DMS 273 (cell line): ENCODE data around the gene COLEC12.
"Not testable (repeated sequence)": the region's sequence is repeated elsewhere in the genome, so short reads cannot be mapped to it uniquely, and the experiment has no call there.

Experiments used
- DNase-seq: peaks from one replicate; lab custom pipeline; 2025; ENCODE audit not compliant: unreplicated experiment; lab: John Stamatoyannopoulos, UW

The COLEC12 gene

GRCh38 chr18:332007-332406 is 168.5 kb downstream of the COLEC12 start:
- DNase-seq = peak; percentile 12

- DNase-seq = peak; percentile 38
Measured at GRCh38 chr18:331221-331821, 169.2 kb downstream of the COLEC12 start.

GRCh38 chr18:328928-329327 is 171.6 kb downstream of the COLEC12 start:
- DNase-seq = no peak

- no peak for DNase-seq
Measured at GRCh38 chr18:326846-327245, 173.7 kb downstream of the COLEC12 start.

- DNase-seq = no peak
Measured at GRCh38 chr18:323253-323622, 177.3 kb downstream of the COLEC12 start.

GRCh38 chr18:321865-322467 is 178.5 kb downstream of the COLEC12 start:
- DNase-seq = no peak

GRCh38 chr18:320155-320554 is 180.3 kb downstream of the COLEC12 start:
- no peak for DNase-seq

GRCh38 chr18:319720-320119 is 180.8 kb downstream of the COLEC12 start:
- DNase-seq = no peak

GRCh38 chr18:318791-319291 is 181.7 kb downstream of the COLEC12 start:
- no peak for DNase-seq

GRCh38 chr18:317618-318017 is 182.9 kb downstream of the COLEC12 start:
- no peak for DNase-seq

- no peak for DNase-seq
Measured at GRCh38 chr18:316393-316792, 184.1 kb downstream of the COLEC12 start.

GRCh38 chr18:313931-314330 is 186.6 kb downstream of the COLEC12 start:
- DNase-seq = no peak

GRCh38 chr18:312415-312814 is 188.1 kb downstream of the COLEC12 start:
- peak; percentile 7 for DNase-seq

- no peak for DNase-seq
Measured at GRCh38 chr18:310042-310441, 190.5 kb downstream of the COLEC12 start.

GRCh38 chr18:308086-308485 is 192.4 kb downstream of the COLEC12 start:
- not testable (repeated sequence) for DNase-seq

- no peak for DNase-seq
Measured at GRCh38 chr18:306608-307255, 193.8 kb downstream of the COLEC12 start.

- DNase-seq = no peak
Measured at GRCh38 chr18:305003-305501, 195.4 kb downstream of the COLEC12 start.

GRCh38 chr18:303607-304006 is 196.9 kb downstream of the COLEC12 start:
- DNase-seq = no peak

- DNase-seq = no peak
Measured at GRCh38 chr18:303011-303410, 197.5 kb downstream of the COLEC12 start.

- no peak for DNase-seq
Measured at GRCh38 chr18:302097-302496, 198.4 kb downstream of the COLEC12 start.

- no peak for DNase-seq
Measured at GRCh38 chr18:297936-298335, 202.6 kb downstream of the COLEC12 start.
